ENCODE results near the gene PNPLA5.

PNPLA5 gene

GRCh38 chr22:43857367-43857766 is 34.4 kb downstream of the PNPLA5 start:
- TF ChIP-seq NFRKB (IDR thresholded peaks at IDR 0.05) = no peak
- no peak for TF ChIP-seq HDGF (IDR thresholded peaks at IDR 0.05; ENCODE audit: borderline replicate concordance)
- no peak for TF ChIP-seq CTBP1 (IDR thresholded peaks at IDR 0.05; ENCODE audit: borderline replicate concordance)
- TF ChIP-seq FOXM1 (IDR thresholded peaks at IDR 0.05; ENCODE audit: borderline replicate concordance) = no peak
- no peak for TF ChIP-seq ZNF384 (IDR thresholded peaks at IDR 0.05)
- no peak for TF ChIP-seq SP1 (IDR thresholded peaks at IDR 0.05)
- no peak for TF ChIP-seq TARDBP (IDR thresholded peaks at IDR 0.05)
- TF ChIP-seq PKNOX1 (IDR thresholded peaks at IDR 0.05) = no peak
- no peak for TF ChIP-seq L3MBTL2 (conservative IDR thresholded peaks at IDR 0.05)
- TF ChIP-seq ARNT (IDR thresholded peaks at IDR 0.05) = no peak
- ChIA-PET CTCF (interaction anchor here (0.7 kb wide), 1 partner anchor 291 kb away, joined by 3 read pairs; no protein-coding TSS in a partner anchor), POLR2A (interaction anchor here (0.6 to 1.1 kb wide), 2 partner anchors 19 to 45 kb away, joined by 3 to 4 read pairs; partner anchors contain the start of gene EFCAB6)
- DNase-seq (ENCODE audit: extremely low spot score) = no peak

DNA sequence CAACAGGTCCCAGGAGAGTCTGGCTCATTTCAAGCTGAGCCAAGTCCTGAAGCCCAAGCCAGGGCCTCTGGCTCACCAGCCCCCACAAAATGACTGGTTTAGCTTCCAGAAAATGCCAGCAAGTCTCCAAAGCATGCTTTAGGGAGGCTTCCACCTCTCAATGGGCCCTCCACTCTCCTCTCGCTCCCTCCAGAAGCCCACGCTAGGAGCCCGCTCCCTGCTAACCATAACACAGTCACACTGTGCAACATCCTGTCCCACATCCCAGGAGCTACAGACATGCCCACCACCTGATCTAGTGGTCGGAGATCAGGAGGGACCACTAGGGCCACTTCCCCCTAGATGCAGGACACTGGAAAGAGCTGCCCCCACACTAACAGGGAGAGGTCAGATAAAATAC is 36.4 kb downstream of the PNPLA5 start:
- DNase-seq (ENCODE audit: extremely low spot score) = no peak
- CTCF ChIA-PET = no interaction called here
- POLR2A ChIA-PET = interaction anchor here (0.9 kb wide), 1 partner anchor 99 kb away, joined by 3 read pairs; the partner anchor contains the start of gene SAMM50
- TF ChIP-seq FOXA1 (IDR thresholded peaks at IDR 0.05) (no peak), ELF4 (IDR thresholded peaks at IDR 0.05) (no peak), HDGF (IDR thresholded peaks at IDR 0.05; ENCODE audit: borderline replicate concordance) (no peak), LEF1 (IDR thresholded peaks at IDR 0.05; ENCODE audit: borderline replicate concordance) (no peak), L3MBTL2 (conservative IDR thresholded peaks at IDR 0.05) (no peak), FOXM1 (IDR thresholded peaks at IDR 0.05; ENCODE audit: borderline replicate concordance) (no peak), TARDBP (IDR thresholded peaks at IDR 0.05) (no peak), FOXK2 (IDR thresholded peaks at IDR 0.05) (no peak), CTBP1 (IDR thresholded peaks at IDR 0.05; ENCODE audit: borderline replicate concordance) (no peak), NFRKB (IDR thresholded peaks at IDR 0.05) (no peak), SP1 (IDR thresholded peaks at IDR 0.05) (no peak), ARNT (IDR thresholded peaks at IDR 0.05) (no peak), SUZ12 (IDR thresholded peaks at IDR 0.05) (no peak), ZNF384 (IDR thresholded peaks at IDR 0.05) (no peak), BHLHE40 (IDR thresholded peaks at IDR 0.05; ENCODE audit: borderline replicate concordance) (no peak), PKNOX1 (IDR thresholded peaks at IDR 0.05) (no peak)

GRCh38 chr22:43854786-43855271 is 37.0 kb downstream of the PNPLA5 start:
- POLR2A ChIA-PET = no interaction called here
- no peak for DNase-seq (ENCODE audit: extremely low spot score)
- CTCF ChIA-PET = no interaction called here
- TF ChIP-seq TARDBP (IDR thresholded peaks at IDR 0.05) = no peak
- TF ChIP-seq SP1 (IDR thresholded peaks at IDR 0.05) = no peak
- TF ChIP-seq FOXK2 (IDR thresholded peaks at IDR 0.05) = no peak
- TF ChIP-seq ZNF384 (IDR thresholded peaks at IDR 0.05) = no peak
- TF ChIP-seq ARNT (IDR thresholded peaks at IDR 0.05) = no peak
- TF ChIP-seq HDGF (IDR thresholded peaks at IDR 0.05; ENCODE audit: borderline replicate concordance) = no peak
- no peak for TF ChIP-seq FOXM1 (IDR thresholded peaks at IDR 0.05; ENCODE audit: borderline replicate concordance)
- TF ChIP-seq NFRKB (IDR thresholded peaks at IDR 0.05) = no peak
- TF ChIP-seq BHLHE40 (IDR thresholded peaks at IDR 0.05; ENCODE audit: borderline replicate concordance) = no peak
- TF ChIP-seq FOXA1 (IDR thresholded peaks at IDR 0.05) = no peak
- no peak for TF ChIP-seq CTBP1 (IDR thresholded peaks at IDR 0.05; ENCODE audit: borderline replicate concordance)
- TF ChIP-seq ELF4 (IDR thresholded peaks at IDR 0.05) = no peak
- TF ChIP-seq L3MBTL2 (conservative IDR thresholded peaks at IDR 0.05) = no peak

GRCh38 chr22:43854121-43854785 is 37.6 kb downstream of the PNPLA5 start:
- ChIA-PET CTCF (interaction anchor here (1.1 kb wide), 1 partner anchor 29 kb away, joined by 3 read pairs; no protein-coding TSS in a partner anchor), POLR2A (no interaction called here)
- no peak for DNase-seq (ENCODE audit: extremely low spot score)
- no peak for TF ChIP-seq FOXA1 (IDR thresholded peaks at IDR 0.05)
- no peak for TF ChIP-seq PKNOX1 (IDR thresholded peaks at IDR 0.05)
- TF ChIP-seq TARDBP (IDR thresholded peaks at IDR 0.05) = no peak
- no peak for TF ChIP-seq ZNF384 (IDR thresholded peaks at IDR 0.05)
- TF ChIP-seq SUZ12 (IDR thresholded peaks at IDR 0.05) = no peak
- no peak for TF ChIP-seq ARNT (IDR thresholded peaks at IDR 0.05)
- no peak for TF ChIP-seq FOXK2 (IDR thresholded peaks at IDR 0.05)
- no peak for TF ChIP-seq ELF4 (IDR thresholded peaks at IDR 0.05)
- no peak for TF ChIP-seq L3MBTL2 (conservative IDR thresholded peaks at IDR 0.05)
- no peak for TF ChIP-seq NFRKB (IDR thresholded peaks at IDR 0.05)
- no peak for TF ChIP-seq LEF1 (IDR thresholded peaks at IDR 0.05; ENCODE audit: borderline replicate concordance)
- no peak for TF ChIP-seq FOXM1 (IDR thresholded peaks at IDR 0.05; ENCODE audit: borderline replicate concordance)
- no peak for TF ChIP-seq HDGF (IDR thresholded peaks at IDR 0.05; ENCODE audit: borderline replicate concordance)
- no peak for TF ChIP-seq SP1 (IDR thresholded peaks at IDR 0.05)
- TF ChIP-seq CTBP1 (IDR thresholded peaks at IDR 0.05; ENCODE audit: borderline replicate concordance) = no peak
- TF ChIP-seq BHLHE40 (IDR thresholded peaks at IDR 0.05; ENCODE audit: borderline replicate concordance) = no peak

GRCh38 chr22:43853328-43853931 is 38.4 kb downstream of the PNPLA5 start:
- POLR2A ChIA-PET = interaction anchor here (1.3 kb wide), 1 partner anchor 41 kb away, joined by 5 read pairs; the partner anchor contains the start of gene EFCAB6
- no peak for DNase-seq (ENCODE audit: extremely low spot score)
- no peak for TF ChIP-seq FOXM1 (IDR thresholded peaks at IDR 0.05; ENCODE audit: borderline replicate concordance)
- TF ChIP-seq LEF1 (IDR thresholded peaks at IDR 0.05; ENCODE audit: borderline replicate concordance) = no peak
- TF ChIP-seq BHLHE40 (IDR thresholded peaks at IDR 0.05; ENCODE audit: borderline replicate concordance) = no peak
- no peak for TF ChIP-seq CTBP1 (IDR thresholded peaks at IDR 0.05; ENCODE audit: borderline replicate concordance)
- TF ChIP-seq ARNT (IDR thresholded peaks at IDR 0.05) = no peak
- TF ChIP-seq SP1 (IDR thresholded peaks at IDR 0.05) = no peak
- no peak for TF ChIP-seq FOXK2 (IDR thresholded peaks at IDR 0.05)
- TF ChIP-seq TARDBP (IDR thresholded peaks at IDR 0.05) = no peak
- no peak for TF ChIP-seq SUZ12 (IDR thresholded peaks at IDR 0.05)
- no peak for TF ChIP-seq ZNF384 (IDR thresholded peaks at IDR 0.05)
- no peak for TF ChIP-seq PKNOX1 (IDR thresholded peaks at IDR 0.05)
- CTCF ChIA-PET = interaction anchor here (1.1 to 1.3 kb wide), 2 partner anchors 30 to 31 kb away, joined by 3 read pairs; no protein-coding TSS in a partner anchor
